HG03342 (cell line): Measurements from ENCODE around the gene VCY1B.
"Not testable (repeated sequence)": the region's sequence is repeated elsewhere in the genome, so short reads cannot be mapped to it uniquely, and the experiment has no call there.

Source experiments
- ATAC-seq: cut with Tn5 transposase; IDR thresholded peaks from one replicate; pipeline ENCODE4 v1.9.1; 2021; ENCODE audit warnings: mild to moderate bottlenecking, moderate library complexity; ENCODE audit not compliant: unreplicated experiment

VCY1B gene

GRCh38 chrY:14055927-14056326 is at the start of gene VCY1B:
Gene VCY1B, plus strand, starts transcription at chrY:14056227. Its CDS starts 63 bp downstream, at chrY:14056290.
- not testable (repeated sequence) for ATAC-seq

DNA sequence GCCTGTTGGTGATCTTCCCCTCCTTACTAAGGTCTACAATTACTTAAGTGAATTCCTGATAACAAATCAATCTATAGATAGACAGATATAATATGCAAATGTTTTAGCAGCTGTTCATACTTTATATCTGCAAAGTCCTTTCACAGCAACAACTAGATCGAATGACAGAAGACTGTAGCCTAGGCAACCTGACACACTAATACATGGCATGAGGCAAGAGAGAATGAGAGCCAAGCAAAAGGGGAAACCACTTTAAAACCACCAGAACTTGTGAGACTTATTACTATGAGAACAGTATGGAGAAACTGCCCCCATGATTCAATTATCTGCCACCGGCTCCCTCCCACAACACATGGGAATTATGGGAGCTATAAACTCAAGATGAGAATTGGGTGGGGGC is 44.1 kb upstream of the VCY1B start:
- ATAC-seq, result not testable (repeated sequence)

- ATAC-seq, result not testable (repeated sequence)
Measured at GRCh38 chrY:14030395-14030794, 25.6 kb upstream of the VCY1B start.

DNA sequence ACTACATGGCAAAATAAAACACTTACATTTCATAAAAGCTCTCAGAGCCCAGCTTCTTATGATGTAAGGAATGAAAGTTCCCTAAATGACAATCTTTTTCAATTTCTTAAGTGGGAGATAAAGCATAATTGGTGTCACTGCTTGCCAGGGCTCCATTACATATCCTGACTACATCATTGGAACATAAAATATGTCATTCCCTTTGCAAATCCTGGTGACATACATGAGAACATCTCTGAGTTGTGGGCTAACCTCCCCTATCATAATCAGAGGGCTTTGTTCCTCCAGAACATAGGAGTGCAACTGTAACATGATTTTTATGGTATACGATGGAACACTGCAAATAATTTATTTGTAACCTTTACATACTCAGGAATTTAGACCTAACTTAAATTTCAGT is 29.9 kb downstream of the VCY1B start:
- ATAC-seq, result no peak
